Prostate gland (tissue), 2 donors: Measurements from ENCODE around the gene CCDC13.

Experiments
- CTCF ChIP-seq, 4 experiments: fragments of 200-600 bp in 2 of 4; fragments of 450-650 bp in 2 of 4; sonication (generic) in 2 of 4; IDR thresholded peaks; 1 replicate in 3 of 4; 2 replicates in 1 of 4; pipeline ENCODE4 v1.5.1; 2016 to 2019; ENCODE audit warnings: antibody characterized with exemption in 4 of 4, mild to moderate bottlenecking in 2 of 4, moderate library complexity in 2 of 4
- POLR2A ChIP-seq: fragments of 450-650 bp; IDR thresholded peaks from one replicate; pipeline ENCODE4 v1.6.1; 2016; ENCODE audit warnings: antibody characterized with exemption, mild to moderate bottlenecking
- POLR2AphosphoS5 ChIP-seq: sonication (generic); formaldehyde crosslinking; IDR thresholded peaks from one replicate; pipeline ENCODE4 v1.6.1; 2017; ENCODE audit warnings: antibody characterized with exemption

GRCh38 chr3:42773409-42773751, 327 bp upstream of the CCDC13 start:
- TF ChIP-seq CTCF (IDR thresholded peaks at IDR 0.05) (no peak), POLR2A (no peak), POLR2AphosphoS5 (no peak)
